GM23338 (cell line): ENCODE measurements around the gene VSIR.

Experiments
- CREB1 ChIP-seq: fragments of 250-450 bp; sonication (Bioruptor Pico); IDR thresholded peaks from 2 replicates; pipeline ENCODE4 v1.5.0; 2020; ENCODE audit warnings: low read depth, mild to moderate bottlenecking, moderate library complexity
- CTCF ChIP-seq, 2 experiments: fragments of 200-600 bp in 1 of 2; sonication (generic) in 1 of 2; conservative IDR thresholded peaks; 2 replicates each; pipeline versions ENCODE4 v1.5.1 to v1.6.1; 2016 to 2017; ENCODE audit warnings: antibody characterized with exemption in 2 of 2, low read depth in 2 of 2, mild to moderate bottlenecking in 2 of 2, moderate library complexity in 1 of 2
- ETS1 ChIP-seq: IDR thresholded peaks from 2 replicates; pipeline ENCODE4 v1.6.1; 2016; ENCODE audit warnings: antibody characterized with exemption
- EZH2 ChIP-seq: fragments of 200-600 bp; sonication (generic); IDR thresholded peaks from one replicate; pipeline ENCODE4 v1.8.0; 2017; ENCODE audit warnings: antibody characterized with exemption, mild to moderate bottlenecking, low read depth; ENCODE audit not compliant: unreplicated experiment
- EZH2phosphoT487 ChIP-seq: fragments of 200-600 bp; sonication (generic); IDR thresholded peaks from one replicate; pipeline ENCODE4 v1.8.1; 2018; ENCODE audit warnings: antibody characterized with exemption; ENCODE audit not compliant: unreplicated experiment
- JUNB ChIP-seq: IDR thresholded peaks from one replicate; pipeline ENCODE4 v1.6.1; 2016; ENCODE audit warnings: antibody characterized with exemption; ENCODE audit not compliant: unreplicated experiment
- NANOG ChIP-seq: IDR thresholded peaks from 2 replicates; pipeline ENCODE4 v1.6.1; 2016; ENCODE audit warnings: antibody characterized with exemption, borderline replicate concordance
- POLR2AphosphoS5 ChIP-seq: IDR thresholded peaks from 2 replicates; pipeline ENCODE4 v1.6.1; 2016; ENCODE audit warnings: antibody characterized with exemption, low read depth
- REST ChIP-seq: IDR thresholded peaks from one replicate; pipeline ENCODE4 v1.6.1; 2018; ENCODE audit warnings: antibody characterized with exemption; ENCODE audit not compliant: unreplicated experiment
- STAT1 ChIP-seq: IDR thresholded peaks from one replicate; pipeline ENCODE4 v1.6.1; 2016; ENCODE audit warnings: antibody characterized with exemption; ENCODE audit not compliant: unreplicated experiment
- ZNF114 ChIP-seq: fragments of 250-450 bp; sonication (Bioruptor Pico); IDR thresholded peaks from 2 replicates; pipeline ENCODE4 v1.5.0; 2020; ENCODE audit warnings: mild to moderate bottlenecking, moderate library complexity
- ZNF331 ChIP-seq: fragments of 250-450 bp; sonication (Bioruptor Pico); IDR thresholded peaks from 2 replicates; pipeline ENCODE4 v1.5.0; 2020; ENCODE audit warnings: low read depth, mild to moderate bottlenecking, moderate library complexity
- ZNF462 ChIP-seq: fragments of 250-450 bp; sonication (Bioruptor Pico); IDR thresholded peaks from 2 replicates; pipeline ENCODE4 v1.5.0; 2020; ENCODE audit warnings: mild to moderate bottlenecking, moderate library complexity

- no peak for TF ChIP-seq CTCF (conservative IDR thresholded peaks at IDR 0.05; ENCODE audit: low read depth in 2 of 2)
- no peak for TF ChIP-seq ZNF462
- no peak for TF ChIP-seq CREB1
- no peak for TF ChIP-seq JUNB
- TF ChIP-seq EZH2phosphoT487 = no peak
- no peak for TF ChIP-seq REST
- no peak for TF ChIP-seq POLR2AphosphoS5
- TF ChIP-seq EZH2 = no peak
- TF ChIP-seq NANOG = no peak
- no peak for TF ChIP-seq ZNF331 (CRISPR knock-in tag)
- TF ChIP-seq ZNF114 = no peak
- TF ChIP-seq STAT1 = no peak
- TF ChIP-seq ETS1 = no peak
Observed at GRCh38 chr10:71698737-71699136, 74.6 kb downstream of the VSIR start.
